NCI-H345 treated with DMSO at 0.1 percent for 48 hours (cell line): ENCODE results near the gene MANBA.

ENCODE experiments used
- DNase-seq: peaks from one replicate; lab custom pipeline; 2025; ENCODE audit not compliant: unreplicated experiment; lab: John Stamatoyannopoulos, UW

MANBA gene

GRCh38 chr4:102598762-102599374 is 161.9 kb downstream of the MANBA start:
- DNase-seq = no peak

- no peak for DNase-seq
These were observed 162.5 kb downstream of the MANBA start for GRCh38 chr4:102598086-102598761.

- DNase-seq = no peak
These were observed 164.2 kb downstream of the MANBA start for GRCh38 chr4:102596532-102596931.

- DNase-seq = no peak
These were observed 166.8 kb downstream of the MANBA start for GRCh38 chr4:102594000-102594399.

- DNase-seq = no peak
These were observed 167.6 kb downstream of the MANBA start for GRCh38 chr4:102593147-102593546.

GRCh38 chr4:102592256-102592655 is 168.5 kb downstream of the MANBA start:
- no peak for DNase-seq

- DNase-seq = no peak
These were observed 171.0 kb downstream of the MANBA start for GRCh38 chr4:102589743-102590142.

- no peak for DNase-seq
These were observed 174.1 kb downstream of the MANBA start for GRCh38 chr4:102586644-102587021.

GRCh38 chr4:102586002-102586643 is 174.6 kb downstream of the MANBA start:
- DNase-seq = no peak

GRCh38 chr4:102585329-102585728 is 175.4 kb downstream of the MANBA start:
- no peak for DNase-seq

GRCh38 chr4:102584091-102584490 is 176.7 kb downstream of the MANBA start:
- DNase-seq = no peak
